ENCODE measurements around the gene DFFA.
"Not testable (repeated sequence)": the region's sequence is repeated elsewhere in the genome, so short reads cannot be mapped to it uniquely, and the experiment has no call there.

Gene DFFA

DNA sequence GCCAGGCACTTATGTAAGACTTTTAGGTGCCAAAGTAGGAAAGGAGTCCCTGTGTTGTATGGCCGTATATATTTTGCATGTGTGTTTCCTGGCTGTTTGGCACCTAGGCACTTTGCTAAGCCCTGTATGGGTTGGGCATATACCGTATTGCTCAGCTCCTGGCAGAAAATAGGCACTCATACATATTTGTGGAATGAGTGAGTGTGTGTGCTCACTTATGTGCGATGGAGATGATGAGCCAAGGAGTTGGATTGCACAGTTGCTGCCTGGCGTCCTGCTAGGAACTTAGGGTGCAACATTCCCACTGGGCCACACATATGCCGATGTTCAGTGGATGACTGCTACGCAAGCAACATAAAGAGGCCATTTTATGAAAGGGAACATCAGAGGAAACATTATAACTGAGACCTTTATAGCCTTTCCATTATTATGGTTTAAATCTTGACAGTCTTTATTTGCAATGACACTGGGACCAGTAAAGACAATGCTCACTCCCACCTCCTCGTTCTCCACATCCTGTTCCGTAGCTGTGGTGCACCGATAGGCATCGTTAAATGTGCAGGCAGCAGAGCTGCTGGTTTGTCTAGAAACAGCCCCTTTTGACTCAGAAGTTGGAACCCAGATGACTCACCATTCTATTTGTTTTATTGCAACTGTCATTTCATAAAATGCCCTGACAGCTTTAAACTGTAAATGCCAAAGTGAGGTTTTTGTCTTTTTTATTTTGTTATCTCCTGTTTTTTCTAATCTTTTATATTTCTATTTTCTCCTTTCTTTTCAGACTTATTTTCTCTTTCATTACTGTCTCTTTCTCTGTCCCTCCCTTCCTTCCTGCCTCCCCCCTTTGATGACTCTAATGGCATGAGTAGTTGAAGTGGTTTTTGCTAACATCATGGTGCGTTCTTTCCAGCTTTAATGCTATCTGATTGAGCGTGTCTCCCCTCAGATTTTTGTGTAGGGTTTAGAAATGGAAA is 38.5 kb upstream of the DFFA start:
- no peaks in the 10 kb centered on the region; the same call in 1 of the 2 replicates for H3K9me3 ChIP-seq
- DNase-seq (ENCODE audit: low spot score in 2 of 2): no peak
- H3K36me3 ChIP-seq (replicated peaks): no peaks in the 10 kb centered on the region; the same call in 1 of the 2 replicates
- H3K4me3 ChIP-seq: no peak overlapping the region
- peaks cover 14% of the 10 kb centered on the region for H3K4me1 ChIP-seq
- no peaks in the 10 kb centered on the region for H3K27me3 ChIP-seq (ENCODE audit: low read depth)
- in situ Hi-C loops (cut with MboI; ENCODE audit: low sequenced_read_pairs): no loop called here

GRCh38 chr1:10509809-10510509 is 37.6 kb upstream of the DFFA start:
- Histone ChIP-seq H3K4me3 (no peak overlapping the region), H3K36me3 (replicated peaks) (no peaks in the 10 kb centered on the region; the same call in 1 of the 2 replicates), H3K27me3 (ENCODE audit: low read depth) (no peaks in the 10 kb centered on the region), H3K4me1 (peaks cover 14% of the 10 kb centered on the region), H3K9me3 (no peaks in the 10 kb centered on the region; the same call in 1 of the 2 replicates)
- in situ Hi-C loops (cut with MboI; ENCODE audit: low sequenced_read_pairs): loop anchor here (10.0 kb wide), 1 partner anchor 355 kb away; no protein-coding TSS in a partner anchor
- no peak for DNase-seq (ENCODE audit: low spot score in 2 of 2)

DNA sequence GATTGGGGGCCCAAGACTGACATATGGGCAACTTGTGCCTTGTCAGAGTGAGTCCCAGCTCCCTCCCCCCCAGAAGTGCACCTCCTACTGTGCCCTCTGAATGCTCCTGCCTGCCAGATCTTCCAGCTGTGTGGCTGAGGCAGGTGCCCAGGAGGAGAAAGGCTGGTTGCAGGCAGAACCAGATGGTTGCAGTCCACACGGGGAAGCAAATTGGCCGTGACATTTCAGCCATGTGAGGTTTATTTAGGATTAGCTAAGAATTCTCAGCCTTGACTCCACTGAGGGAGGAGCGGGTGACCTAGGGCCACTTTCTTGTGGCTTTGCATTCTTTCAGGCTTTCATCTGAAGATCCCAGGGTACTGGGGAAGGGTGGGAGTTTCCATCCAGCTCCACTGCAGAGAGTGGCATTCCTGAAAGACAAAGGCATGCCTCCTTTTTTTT is 36.2 kb upstream of the DFFA start:
- DNase-seq (ENCODE audit: low spot score in 2 of 2): no peak
- in situ Hi-C loops (cut with MboI; ENCODE audit: low sequenced_read_pairs): loop anchor here (10.0 kb wide), 1 partner anchor 356 kb away; no protein-coding TSS in a partner anchor
- Histone ChIP-seq H3K36me3 (replicated peaks) (no peaks in the 10 kb centered on the region; the same call in 1 of the 2 replicates), H3K9me3 (no peaks in the 10 kb centered on the region; the same call in 1 of the 2 replicates), H3K4me3 (no peak overlapping the region), H3K27me3 (ENCODE audit: low read depth) (no peaks in the 10 kb centered on the region), H3K4me1 (peaks cover 14% of the 10 kb centered on the region)

DNA sequence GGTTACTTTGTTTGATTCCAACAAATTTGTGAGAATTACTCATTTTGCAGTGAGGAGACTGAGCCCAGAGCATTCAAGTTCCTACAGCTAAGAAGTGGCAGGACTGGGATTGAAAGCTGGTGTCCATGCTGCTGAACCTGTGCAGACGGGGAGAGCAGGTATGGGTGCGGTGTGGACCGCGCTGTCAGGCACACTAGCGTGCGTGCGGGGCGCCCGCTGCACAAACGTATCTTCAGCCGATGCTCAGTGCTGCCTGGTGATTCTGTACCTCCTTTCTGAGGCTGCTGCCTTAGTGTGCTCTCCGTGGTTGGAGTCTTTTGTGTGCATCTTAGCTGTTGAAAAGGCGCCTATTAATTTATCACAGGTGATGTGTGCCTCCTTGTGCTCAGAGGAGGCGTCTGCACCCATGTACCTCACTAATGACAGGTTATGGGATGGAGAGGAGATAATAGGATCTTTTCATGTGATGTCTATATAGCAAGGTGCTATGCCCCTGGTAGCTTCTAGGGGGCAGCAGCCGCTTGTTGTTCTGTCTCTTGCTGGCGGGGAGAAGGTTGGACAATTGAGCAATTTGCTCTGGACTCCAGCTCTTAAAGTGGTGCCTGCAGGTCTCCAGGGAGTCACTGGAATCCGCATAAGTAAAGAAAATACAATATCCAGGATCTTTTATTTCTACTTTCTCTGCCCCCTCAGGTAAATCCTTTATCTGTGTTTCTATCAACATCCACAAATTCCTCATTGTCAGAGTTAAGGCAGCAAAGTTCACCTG is 35.0 kb upstream of the DFFA start:
- no peaks in the 10 kb centered on the region; the same call in 1 of the 2 replicates for H3K9me3 ChIP-seq
- DNase-seq (ENCODE audit: low spot score in 2 of 2): peak; percentile 83 to 91
- no peak overlapping the region for H3K4me3 ChIP-seq
- peaks cover 14% of the 10 kb centered on the region for H3K4me1 ChIP-seq
- H3K27me3 ChIP-seq (ENCODE audit: low read depth): no peaks in the 10 kb centered on the region
- in situ Hi-C loops (cut with MboI; ENCODE audit: low sequenced_read_pairs): loop anchor here (10.0 kb wide), 1 partner anchor 358 kb away; no protein-coding TSS in a partner anchor
- no peaks in the 10 kb centered on the region; the same call in 1 of the 2 replicates for H3K36me3 ChIP-seq (replicated peaks)

DNA sequence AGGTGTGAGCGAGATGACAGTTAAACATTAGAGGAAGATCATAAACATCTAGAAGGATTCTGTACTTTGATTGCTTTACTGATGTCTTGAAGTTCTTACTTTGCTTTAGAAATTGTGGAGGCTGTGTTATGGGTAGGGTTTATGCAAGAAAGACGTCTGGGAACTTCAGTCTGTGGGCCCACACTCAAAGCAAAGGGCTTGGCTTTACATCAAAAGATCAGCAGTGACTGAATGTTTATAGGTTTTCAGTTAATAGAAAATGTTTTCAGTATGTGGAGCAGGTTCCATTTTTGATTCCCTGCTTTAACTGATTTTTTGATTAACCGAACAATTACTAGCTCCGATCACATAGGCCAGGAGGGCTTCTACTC is 34.3 kb upstream of the DFFA start:
- no peak for DNase-seq (ENCODE audit: low spot score in 2 of 2)
- in situ Hi-C loops (cut with MboI; ENCODE audit: low sequenced_read_pairs): loop anchor here (10.0 kb wide), 1 partner anchor 358 kb away; no protein-coding TSS in a partner anchor
- no peaks in the 10 kb centered on the region; the same call in 1 of the 2 replicates for H3K36me3 ChIP-seq (replicated peaks)

DNA sequence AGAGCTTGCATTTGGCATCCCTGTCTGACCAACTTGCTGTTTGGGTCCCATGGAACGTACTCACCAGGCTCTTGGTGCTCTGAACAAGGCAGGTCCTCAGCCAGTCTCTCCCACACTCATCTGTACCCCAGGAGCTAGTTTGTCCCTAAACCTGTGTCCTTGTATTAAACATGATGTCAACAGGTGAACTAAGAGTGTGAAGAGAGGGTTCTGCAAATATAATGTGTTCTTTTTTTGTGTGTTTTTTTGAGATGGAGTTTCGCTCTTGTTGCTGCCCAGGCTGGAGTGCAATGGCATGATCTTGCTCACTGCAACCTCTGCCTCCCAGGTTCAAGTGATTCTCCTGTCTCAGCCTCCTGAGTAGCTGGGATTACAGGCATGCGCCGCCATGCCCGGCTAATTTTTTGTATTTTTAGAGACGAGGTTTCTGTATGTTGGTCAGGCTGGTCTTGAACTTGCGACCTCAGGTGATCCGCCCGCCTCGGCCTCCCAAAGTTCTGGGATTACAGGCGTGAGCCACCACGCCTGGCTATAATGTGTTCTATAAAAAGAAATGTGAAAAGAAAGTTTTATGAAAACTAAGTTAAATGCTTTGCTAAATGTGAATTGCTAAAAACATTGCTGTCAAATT is 33.8 kb upstream of the DFFA start:
- in situ Hi-C loops (cut with MboI; ENCODE audit: low sequenced_read_pairs): loop anchor here (10.0 kb wide), 1 partner anchor 359 kb away; no protein-coding TSS in a partner anchor
- not testable (repeated sequence) for H3K27me3 ChIP-seq (ENCODE audit: low read depth); H3K4me3 ChIP-seq; H3K36me3 ChIP-seq (replicated peaks); H3K9me3 ChIP-seq; DNase-seq (ENCODE audit: low spot score in 2 of 2)
- H3K4me1 ChIP-seq: peaks cover 14% of the 10 kb centered on the region

More for the DNA sequence above, 34.3 kb upstream of the DFFA start:
- H3K27me3 ChIP-seq (ENCODE audit: low read depth): no peaks in the 10 kb centered on the region
- no peaks in the 10 kb centered on the region; the same call in 1 of the 2 replicates for H3K9me3 ChIP-seq
- H3K4me1 ChIP-seq: peaks cover 14% of the 10 kb centered on the region
- no peak overlapping the region for H3K4me3 ChIP-seq

- Histone ChIP-seq H3K4me3 (no peak overlapping the region), H3K27me3 (ENCODE audit: low read depth) (no peaks in the 10 kb centered on the region), H3K4me1 (peaks cover 7% of the 10 kb centered on the region), H3K36me3 (replicated peaks) (no peaks in the 10 kb centered on the region; the same call in 1 of the 2 replicates), H3K9me3 (no peaks in the 10 kb centered on the region; the same call in 1 of the 2 replicates)
- DNase-seq (ENCODE audit: low spot score in 2 of 2): no peak
- in situ Hi-C loops (cut with MboI; ENCODE audit: low sequenced_read_pairs): loop anchor here (10.0 kb wide), 1 partner anchor 361 kb away; no protein-coding TSS in a partner anchor
These were observed 31.9 kb upstream of the DFFA start for GRCh38 chr1:10504249-10504648.

- Histone ChIP-seq H3K4me1 (peaks cover 2% of the 10 kb centered on the region; the same call in 1 of the 2 replicates), H3K27me3 (ENCODE audit: low read depth) (no peaks in the 10 kb centered on the region), H3K9me3 (no peaks in the 10 kb centered on the region), H3K36me3 (replicated peaks) (no peaks in the 10 kb centered on the region), H3K4me3 (no peak overlapping the region)
- no peak for DNase-seq (ENCODE audit: low spot score in 2 of 2)
- in situ Hi-C loops (cut with MboI; ENCODE audit: low sequenced_read_pairs): loop anchor here (10.0 kb wide), 1 partner anchor 363 kb away; no protein-coding TSS in a partner anchor
These were observed 29.9 kb upstream of the DFFA start for GRCh38 chr1:10502206-10502605.

DNA sequence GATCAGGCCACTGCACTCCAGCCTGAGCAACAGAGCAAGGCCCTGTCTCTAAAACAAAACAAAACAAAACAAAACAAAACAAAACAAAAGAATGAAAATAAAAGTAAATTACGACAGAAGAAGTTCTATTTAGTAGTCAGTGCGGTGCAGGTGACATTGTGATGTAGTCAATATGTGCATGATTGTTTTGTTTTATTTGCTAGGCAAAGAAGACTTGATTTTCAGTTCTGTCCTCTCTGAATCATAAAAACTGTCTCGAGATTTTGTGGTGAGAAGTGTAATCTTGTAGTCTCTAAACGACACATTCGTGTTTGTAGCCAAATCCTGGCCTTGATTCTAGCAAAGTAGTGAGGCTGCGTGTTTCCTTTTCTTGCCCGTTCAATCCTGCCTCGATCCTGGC is 25.9 kb upstream of the DFFA start:
- no peak overlapping the region for H3K4me3 ChIP-seq
- peaks cover 3% of the 10 kb centered on the region; the same call in 1 of the 2 replicates for H3K4me1 ChIP-seq
- in situ Hi-C loops (cut with MboI; ENCODE audit: low sequenced_read_pairs): loop anchor here (5.0 to 25.0 kb wide), 2 partner anchors 66 to 111 kb away; partner anchors contain the start of genes CENPS and PGD
- no peak for DNase-seq (ENCODE audit: low spot score in 2 of 2)
- no peaks in the 10 kb centered on the region for H3K27me3 ChIP-seq (ENCODE audit: low read depth)
- H3K9me3 ChIP-seq: no peaks in the 10 kb centered on the region
- peaks cover 8% of the 10 kb centered on the region for H3K36me3 ChIP-seq (replicated peaks)

DNA sequence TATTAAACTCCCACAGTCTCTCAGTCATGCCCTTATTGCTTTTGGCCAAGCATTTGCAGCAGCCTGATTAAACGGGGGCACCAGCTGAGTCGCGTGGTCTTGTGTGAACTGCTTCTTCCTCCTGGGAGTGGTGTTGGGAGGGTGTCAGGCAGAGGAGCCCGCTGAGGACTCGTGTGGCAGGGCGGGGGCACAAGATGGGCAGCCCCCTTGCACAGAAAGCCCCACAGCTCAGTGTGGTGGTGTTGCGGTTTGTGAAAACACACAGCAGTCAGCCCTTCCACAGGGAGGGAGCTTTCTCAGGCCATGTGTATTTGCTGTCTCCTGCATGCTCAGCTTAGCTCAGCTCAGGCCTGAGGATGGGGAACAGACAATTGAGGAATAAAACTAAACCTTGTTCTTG is 24.8 kb upstream of the DFFA start:
- H3K27me3 ChIP-seq (ENCODE audit: low read depth): no peaks in the 10 kb centered on the region

DNA sequence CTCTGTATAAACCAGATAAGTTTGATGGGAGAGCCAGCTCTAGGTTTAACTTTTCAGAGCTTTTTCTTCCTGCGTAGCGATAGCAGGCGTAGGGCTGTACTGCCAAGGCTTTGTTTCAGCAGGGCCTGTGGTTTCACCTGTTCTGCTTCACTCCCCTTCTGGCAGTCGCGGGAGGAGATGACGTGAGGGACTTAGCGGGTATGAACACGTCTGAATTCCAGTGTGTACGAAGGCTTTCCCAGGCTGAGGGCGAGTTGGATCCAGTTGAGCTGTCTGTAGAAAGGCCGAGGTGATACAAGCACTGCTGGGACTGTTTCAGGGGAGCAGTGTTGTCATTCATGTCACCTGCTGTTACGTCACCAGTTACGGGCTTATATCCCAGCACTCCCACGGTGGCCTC is 23.6 kb upstream of the DFFA start:
- DNase-seq (ENCODE audit: low spot score in 2 of 2): no peak
- H3K27me3 ChIP-seq (ENCODE audit: low read depth): no peaks in the 10 kb centered on the region
- H3K36me3 ChIP-seq (replicated peaks): peaks cover 8% of the 10 kb centered on the region
- no peaks in the 10 kb centered on the region for H3K9me3 ChIP-seq
- H3K4me3 ChIP-seq: no peak overlapping the region
- peaks cover 14% of the 10 kb centered on the region for H3K4me1 ChIP-seq
- in situ Hi-C loops (cut with MboI; ENCODE audit: low sequenced_read_pairs): loop anchor here (5.0 to 25.0 kb wide), 2 partner anchors 64 to 109 kb away; partner anchors contain the start of genes CENPS and PGD

More for the DNA sequence above, 24.8 kb upstream of the DFFA start:
- DNase-seq (ENCODE audit: low spot score in 2 of 2): no peak
- no peak overlapping the region for H3K4me3 ChIP-seq
- peaks cover 8% of the 10 kb centered on the region for H3K36me3 ChIP-seq (replicated peaks)
- in situ Hi-C loops (cut with MboI; ENCODE audit: low sequenced_read_pairs): loop anchor here (5.0 to 25.0 kb wide), 2 partner anchors 65 to 110 kb away; partner anchors contain the start of genes CENPS and PGD
- H3K4me1 ChIP-seq: peaks cover 10% of the 10 kb centered on the region
- H3K9me3 ChIP-seq: no peaks in the 10 kb centered on the region

- H3K9me3 ChIP-seq: no peaks in the 10 kb centered on the region
- peaks cover 8% of the 10 kb centered on the region for H3K36me3 ChIP-seq (replicated peaks)
- H3K27me3 ChIP-seq (ENCODE audit: low read depth): no peaks in the 10 kb centered on the region
- in situ Hi-C loops (cut with MboI; ENCODE audit: low sequenced_read_pairs): loop anchor here (5.0 to 25.0 kb wide), 2 partner anchors 63 to 108 kb away; partner anchors contain the start of genes CENPS and PGD
- peaks cover 14% of the 10 kb centered on the region for H3K4me1 ChIP-seq
- DNase-seq (ENCODE audit: low spot score in 2 of 2): no peak
- H3K4me3 ChIP-seq: no peak overlapping the region
These were observed 23.1 kb upstream of the DFFA start for GRCh38 chr1:10495475-10495817.
